Parathyroid adenoma (tissue), 2 donors: ENCODE results near the gene ALG2.

Experiments
- H2AFZ ChIP-seq: fragments of 300-600 bp; sonication (generic); one replicate; pipeline ENCODE4 v1.7.0; 2017; ENCODE audit warnings: antibody characterized with exemption, mild to moderate bottlenecking
- H3K27ac ChIP-seq: fragments of 300-600 bp; sonication (generic); one replicate; pipeline ENCODE4 v1.7.0; 2017
- H3K27me3 ChIP-seq: fragments of 300-600 bp; sonication (generic); one replicate; pipeline ENCODE4 v1.7.0; 2017; ENCODE audit warnings: low read length; ENCODE audit not compliant: control insufficient read depth, insufficient read depth
- H3K36me3 ChIP-seq: fragments of 300-600 bp; sonication (generic); one replicate; pipeline ENCODE4 v1.7.0; 2017; ENCODE audit warnings: low read length; ENCODE audit not compliant: control insufficient read depth, insufficient read depth
- H3K4me1 ChIP-seq: fragments of 300-600 bp; sonication (generic); one replicate; pipeline ENCODE4 v1.7.0; 2017; ENCODE audit warnings: control low read depth
- H3K4me2 ChIP-seq: fragments of 300-600 bp; sonication (generic); one replicate; pipeline ENCODE4 v1.7.0; 2017; ENCODE audit warnings: low read length
- H3K4me3 ChIP-seq: fragments of 300-600 bp; sonication (generic); one replicate; pipeline ENCODE4 v1.7.0; 2017; ENCODE audit warnings: low read depth, low read length
- H3K79me2 ChIP-seq: fragments of 300-600 bp; sonication (generic); one replicate; pipeline ENCODE4 v1.7.0; 2017; ENCODE audit warnings: control low read depth
- H3K9ac ChIP-seq: fragments of 300-600 bp; sonication (generic); one replicate; pipeline ENCODE4 v1.7.0; 2017; ENCODE audit warnings: mild to moderate bottlenecking
- H3K9me3 ChIP-seq: fragments of 300-600 bp; sonication (generic); one replicate; pipeline ENCODE4 v1.7.0; 2017; ENCODE audit warnings: low read length; ENCODE audit not compliant: control insufficient read depth
- CTCF ChIP-seq: fragments of 300-600 bp; sonication (generic); IDR thresholded peaks from one replicate; pipeline ENCODE4 v1.7.0; 2017; ENCODE audit warnings: antibody characterized with exemption, mild to moderate bottlenecking
- donor health status: primary hyperparathyroidism.

ALG2 gene

GRCh38 chr9:99253134-99253533, 31.4 kb upstream of the ALG2 start:
- Histone ChIP-seq H3K4me1 (no peaks in the 10 kb centered on the region), H3K4me3 (no peak overlapping the region), H3K27ac (no peak overlapping the region), H3K9me3 (no peaks in the 10 kb centered on the region), H3K36me3 (no peaks in the 10 kb centered on the region), H3K27me3 (no peaks in the 10 kb centered on the region), H3K4me2 (no peak overlapping the region), H3K9ac (no peak overlapping the region), H3K79me2 (no peaks in the 10 kb centered on the region), H2AFZ (no peak overlapping the region)
- no peak for TF ChIP-seq CTCF

GRCh38 chr9:99251157-99251556, 29.4 kb upstream of the ALG2 start:
- no peak overlapping the region for H3K9ac ChIP-seq
- no peak overlapping the region for H3K27ac ChIP-seq
- no peak overlapping the region for H3K4me3 ChIP-seq
- no peak overlapping the region for H3K4me2 ChIP-seq
- H3K4me1 ChIP-seq: no peaks in the 10 kb centered on the region
- no peak overlapping the region for H2AFZ ChIP-seq
- no peaks in the 10 kb centered on the region for H3K36me3 ChIP-seq
- H3K27me3 ChIP-seq: no peaks in the 10 kb centered on the region
- H3K79me2 ChIP-seq: no peaks in the 10 kb centered on the region
- H3K9me3 ChIP-seq: no peaks in the 10 kb centered on the region
- TF ChIP-seq CTCF: no peak

GRCh38 chr9:99249619-99250018, 27.9 kb upstream of the ALG2 start:
- H3K9me3 ChIP-seq: no peaks in the 10 kb centered on the region
- no peak for TF ChIP-seq CTCF
- no peak overlapping the region for H3K9ac ChIP-seq
- H3K4me3 ChIP-seq: no peak overlapping the region
- H3K27ac ChIP-seq: no peak overlapping the region
- H3K79me2 ChIP-seq: no peaks in the 10 kb centered on the region
- H3K4me2 ChIP-seq: no peak overlapping the region
- H3K4me1 ChIP-seq: no peaks in the 10 kb centered on the region
- H3K27me3 ChIP-seq: no peaks in the 10 kb centered on the region
- H2AFZ ChIP-seq: no peak overlapping the region
- no peaks in the 10 kb centered on the region for H3K36me3 ChIP-seq

- Histone ChIP-seq H3K4me1 (no peaks in the 10 kb centered on the region), H3K9me3 (no peaks in the 10 kb centered on the region), H3K36me3 (no peaks in the 10 kb centered on the region), H3K79me2 (no peaks in the 10 kb centered on the region), H3K27ac (no peak overlapping the region), H2AFZ (no peak overlapping the region), H3K9ac (no peak overlapping the region), H3K4me2 (no peak overlapping the region), H3K4me3 (no peak overlapping the region), H3K27me3 (no peaks in the 10 kb centered on the region)
- TF ChIP-seq CTCF: no peak
Measured at GRCh38 chr9:99244344-99245260, 22.9 kb upstream of the ALG2 start.

- Histone ChIP-seq H3K27ac (no peak overlapping the region), H3K4me1 (no peaks in the 10 kb centered on the region), H2AFZ (no peak overlapping the region), H3K79me2 (no peaks in the 10 kb centered on the region), H3K36me3 (no peaks in the 10 kb centered on the region), H3K9ac (no peak overlapping the region), H3K9me3 (no peaks in the 10 kb centered on the region), H3K4me2 (no peak overlapping the region), H3K27me3 (no peaks in the 10 kb centered on the region), H3K4me3 (no peak overlapping the region)
- TF ChIP-seq CTCF: no peak
Measured at GRCh38 chr9:99241106-99241505, 19.4 kb upstream of the ALG2 start.
